Cardiac muscle cell (in vitro differentiated cells and primary cell): ENCODE results near the gene MYEOV. TPM values are rescaled to one million over a fixed set of nuclear protein-coding genes. Genes with fewer than 3 reads are reported as not detected.

ENCODE experiments used
- DNase-seq, 2 donors: peaks; one replicate each; pipeline versions ENCODE4 v3.0.0 to v3.0.0-alpha.2; 2010 to 2017; ENCODE audit warnings: low read depth in 1 of 2, low spot score in 1 of 2
- H3K27ac ChIP-seq: fragments of 200-600 bp; sonication (generic); 2 replicates; pipeline ENCODE4 v1.5.1; 2016
- H3K27me3 ChIP-seq: fragments of 200-600 bp; sonication (generic); 2 replicates; pipeline ENCODE4 v1.6.0; 2016; ENCODE audit warnings: control low read depth
- H3K36me3 ChIP-seq: fragments of 200-600 bp; sonication (generic); 2 replicates; pipeline ENCODE4 v1.5.1; 2016; ENCODE audit warnings: control low read depth
- H3K4me1 ChIP-seq: fragments of 200-600 bp; sonication (generic); 2 replicates; pipeline ENCODE4 v1.8.1; 2017; ENCODE audit warnings: low read depth, mild to moderate bottlenecking, mixed run types
- H3K4me3 ChIP-seq: fragments of 200-600 bp; sonication (generic); 2 replicates; pipeline ENCODE4 v1.5.1; 2016; ENCODE audit warnings: mild to moderate bottlenecking
- H3K9me3 ChIP-seq: fragments of 200-600 bp; sonication (generic); 2 replicates; pipeline ENCODE4 v1.5.1; 2017; ENCODE audit warnings: low read depth, mild to moderate bottlenecking, control low read depth
- CTCF ChIP-seq: IDR thresholded peaks from 2 replicates; pipeline ENCODE4 v1.5.1; 2012; ENCODE audit warnings: low read depth, mild to moderate bottlenecking, low read length
- polyA plus RNA-seq: library from polyadenylated mRNA; unstranded; fragments of >200 nt; fragmentation: Nextera tagmentation; extraction: Ambion mirVana; gene quantifications from 2 replicates; pipeline ENCODE4 v1.2.1, GENCODE V29; 2016
- total RNA-seq: library from RNA; depleted of rRNA; stranded (reverse); fragments of >200 nt; gene quantifications from 2 replicates; pipeline ENCODE4 v1.2.3, GENCODE V29; 2016

MYEOV gene
- total and polyA plus RNA-seq, 2 experiments from 2014 or later = 0.51 TPM; not detected in 1

- no peak overlapping the region for H3K4me3 ChIP-seq
- no peak overlapping the region for H3K27ac ChIP-seq
- H3K27me3 ChIP-seq = no peaks in the 10 kb centered on the region
- no peak for TF ChIP-seq CTCF
- H3K36me3 ChIP-seq = no peaks in the 10 kb centered on the region
- DNase-seq = no peak
- peaks cover 18% of the 10 kb centered on the region for H3K4me1 ChIP-seq
- no peaks in the 10 kb centered on the region for H3K9me3 ChIP-seq
Observed at GRCh38 chr11:69283446-69283845, 10.5 kb upstream of the MYEOV start.

- DNase-seq = no peak
- Histone ChIP-seq H3K36me3 (no peaks in the 10 kb centered on the region), H3K4me3 (no peak overlapping the region), H3K27me3 (no peaks in the 10 kb centered on the region), H3K27ac (no peak overlapping the region), H3K4me1 (peaks cover 20% of the 10 kb centered on the region), H3K9me3 (no peaks in the 10 kb centered on the region)
- no peak for TF ChIP-seq CTCF
Observed at GRCh38 chr11:69284081-69284511, 9.9 kb upstream of the MYEOV start.

GRCh38 chr11:69285091-69285490 is 8.9 kb upstream of the MYEOV start:
- Histone ChIP-seq H3K36me3 (no peaks in the 10 kb centered on the region), H3K9me3 (no peaks in the 10 kb centered on the region), H3K4me1 (peaks cover 20% of the 10 kb centered on the region), H3K27ac (no peak overlapping the region), H3K4me3 (no peak overlapping the region), H3K27me3 (no peaks in the 10 kb centered on the region)
- no peak for DNase-seq
- no peak for TF ChIP-seq CTCF

GRCh38 chr11:69285766-69286165 is 8.2 kb upstream of the MYEOV start:
- Histone ChIP-seq H3K27ac (no peak overlapping the region), H3K27me3 (no peaks in the 10 kb centered on the region), H3K9me3 (no peaks in the 10 kb centered on the region), H3K36me3 (no peaks in the 10 kb centered on the region), H3K4me1 (peaks cover 20% of the 10 kb centered on the region), H3K4me3 (no peak overlapping the region)
- DNase-seq = no peak
- no peak for TF ChIP-seq CTCF

GRCh38 chr11:69286374-69287371 is 7.3 kb upstream of the MYEOV start:
- Histone ChIP-seq H3K27me3 (no peaks in the 10 kb centered on the region), H3K36me3 (no peaks in the 10 kb centered on the region), H3K9me3 (no peaks in the 10 kb centered on the region), H3K4me3 (no peak overlapping the region), H3K27ac (no peak overlapping the region), H3K4me1 (peaks cover 20% of the 10 kb centered on the region)
- DNase-seq = peak in 1 of 2 donors; percentile 36
- no peak for TF ChIP-seq CTCF
